GM13977 (cell line): ENCODE measurements around the gene FSTL3.

Experiments
- DNase-seq: peaks from one replicate; pipeline ENCODE4 v3.0.0; 2012; ENCODE audit warnings: low spot score
- CTCF ChIP-seq: IDR thresholded peaks from 2 replicates; pipeline ENCODE4 v1.5.1; 2012; ENCODE audit warnings: mild to moderate bottlenecking, control low read depth; ENCODE audit not compliant: insufficient read depth; ENCODE audit errors: extremely low read depth, missing control alignments
- in situ Hi-C: fragments of 300-500 bp; cut with MboI; formaldehyde crosslinking; loops from one replicate; pipeline ENCODE4 v1.12.0; 2022; ENCODE audit warnings: low sequenced_read_pairs, low pct_unique_long_range_greater_than_20kb, mixed read lengths, inconsistent platforms; ENCODE audit not compliant: unreplicated experiment

FSTL3 gene

GRCh38 chr19:645912-646778 is 30.0 kb upstream of the FSTL3 start:
- TF ChIP-seq CTCF = no peak
- in situ Hi-C loops = no loop called here

DNA sequence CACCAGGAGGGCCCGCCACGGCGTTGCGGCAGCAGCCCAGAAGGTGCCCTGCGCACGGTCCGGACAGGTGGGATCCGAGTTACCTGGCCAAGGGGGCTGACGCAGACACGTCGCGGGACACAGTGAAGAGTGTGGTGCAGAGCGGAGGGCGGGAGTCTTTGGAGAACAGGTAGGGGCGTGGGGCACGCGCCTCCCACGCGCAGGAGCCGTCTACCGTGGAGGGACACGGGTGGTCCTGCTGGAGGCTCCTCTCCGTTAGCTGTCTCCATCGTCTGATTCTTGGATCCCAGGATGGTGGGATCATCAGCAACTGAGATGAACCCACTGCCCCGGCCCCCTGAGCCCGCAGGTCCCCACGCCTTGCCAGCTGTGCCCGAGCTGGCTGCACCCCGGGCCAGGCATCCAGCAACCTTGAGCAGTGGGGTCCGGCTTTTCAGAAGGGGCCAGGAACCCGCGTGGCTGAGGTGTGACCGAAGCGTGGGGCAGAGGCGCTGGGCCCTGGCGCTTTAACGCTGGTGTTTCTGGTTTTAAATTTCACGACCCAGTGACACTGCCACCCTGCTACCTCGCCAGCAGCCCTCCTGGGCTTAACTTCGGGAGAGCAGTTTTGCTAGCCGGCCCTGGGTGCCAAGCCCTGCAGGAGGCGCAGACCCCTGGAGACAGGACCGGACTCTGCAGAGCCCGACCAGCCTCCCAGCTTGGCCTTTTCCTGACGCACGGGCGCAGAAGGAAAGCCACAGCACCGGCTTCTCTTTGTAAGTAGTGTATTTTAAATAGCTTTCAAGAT is 29.2 kb upstream of the FSTL3 start:
- DNase-seq = no peak
- no peak for TF ChIP-seq CTCF
- in situ Hi-C loops = no loop called here

More at GRCh38 chr19:645912-646778, 30.0 kb upstream of the FSTL3 start:
- no peak for DNase-seq

DNA sequence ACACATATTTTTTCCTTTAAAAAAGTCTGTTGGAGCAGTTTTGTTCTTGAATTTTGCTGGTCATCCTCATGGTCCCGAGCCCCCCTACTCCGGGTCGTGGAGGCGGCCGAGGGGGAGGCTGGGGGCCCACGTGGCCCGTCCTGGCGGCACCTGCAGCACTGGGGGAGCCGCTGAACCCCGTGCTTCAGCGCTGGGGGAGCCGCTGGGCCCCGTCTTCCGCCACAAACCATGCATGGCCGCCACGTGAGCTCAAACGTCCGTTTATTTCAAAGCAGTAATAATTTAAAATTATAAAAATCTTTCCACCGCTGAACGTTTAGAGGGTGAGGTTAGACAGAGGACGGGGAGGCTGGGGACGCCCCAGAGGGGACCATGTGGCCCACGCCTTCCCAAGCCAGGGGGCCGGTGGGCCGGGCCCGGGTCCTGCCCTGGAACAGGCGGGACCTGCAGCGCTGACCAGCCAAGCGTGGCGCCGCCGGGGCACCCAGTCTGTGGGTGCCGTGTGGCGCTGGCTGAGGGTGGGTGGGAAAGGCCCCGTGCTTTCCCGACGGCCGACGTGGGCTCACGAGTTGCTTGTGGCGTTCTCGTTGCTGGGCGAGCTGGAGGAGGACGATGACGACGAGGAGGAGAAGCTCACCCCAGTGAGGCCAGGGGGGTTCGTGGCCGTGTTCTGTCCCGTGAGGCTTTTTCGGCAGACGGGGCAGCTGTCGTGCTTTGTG is 28.5 kb upstream of the FSTL3 start:
- no peak for DNase-seq
- TF ChIP-seq CTCF = no peak
- in situ Hi-C loops = no loop called here

DNA sequence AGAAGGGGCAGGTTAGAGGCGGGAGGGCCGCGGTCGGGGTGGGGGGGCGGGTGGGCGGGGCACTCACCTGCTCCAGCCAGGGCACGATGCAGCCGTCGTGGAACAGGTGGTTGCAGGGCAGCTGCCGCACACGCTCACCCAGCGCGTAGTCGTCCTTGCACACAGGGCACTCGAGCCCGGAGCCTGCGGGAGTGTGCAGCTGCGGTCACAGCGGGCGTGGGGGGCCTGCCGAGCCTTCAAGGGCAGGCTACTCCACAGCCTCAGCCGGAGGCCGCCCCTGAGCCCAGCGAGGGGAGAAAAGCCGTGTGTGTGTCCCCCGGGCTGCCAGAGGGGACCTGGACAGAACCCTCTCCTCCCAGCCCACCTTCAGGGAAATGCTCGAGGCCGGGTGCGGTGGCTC is 27.9 kb upstream of the FSTL3 start:
- DNase-seq = no peak
- in situ Hi-C loops = no loop called here
- no peak for TF ChIP-seq CTCF

DNA sequence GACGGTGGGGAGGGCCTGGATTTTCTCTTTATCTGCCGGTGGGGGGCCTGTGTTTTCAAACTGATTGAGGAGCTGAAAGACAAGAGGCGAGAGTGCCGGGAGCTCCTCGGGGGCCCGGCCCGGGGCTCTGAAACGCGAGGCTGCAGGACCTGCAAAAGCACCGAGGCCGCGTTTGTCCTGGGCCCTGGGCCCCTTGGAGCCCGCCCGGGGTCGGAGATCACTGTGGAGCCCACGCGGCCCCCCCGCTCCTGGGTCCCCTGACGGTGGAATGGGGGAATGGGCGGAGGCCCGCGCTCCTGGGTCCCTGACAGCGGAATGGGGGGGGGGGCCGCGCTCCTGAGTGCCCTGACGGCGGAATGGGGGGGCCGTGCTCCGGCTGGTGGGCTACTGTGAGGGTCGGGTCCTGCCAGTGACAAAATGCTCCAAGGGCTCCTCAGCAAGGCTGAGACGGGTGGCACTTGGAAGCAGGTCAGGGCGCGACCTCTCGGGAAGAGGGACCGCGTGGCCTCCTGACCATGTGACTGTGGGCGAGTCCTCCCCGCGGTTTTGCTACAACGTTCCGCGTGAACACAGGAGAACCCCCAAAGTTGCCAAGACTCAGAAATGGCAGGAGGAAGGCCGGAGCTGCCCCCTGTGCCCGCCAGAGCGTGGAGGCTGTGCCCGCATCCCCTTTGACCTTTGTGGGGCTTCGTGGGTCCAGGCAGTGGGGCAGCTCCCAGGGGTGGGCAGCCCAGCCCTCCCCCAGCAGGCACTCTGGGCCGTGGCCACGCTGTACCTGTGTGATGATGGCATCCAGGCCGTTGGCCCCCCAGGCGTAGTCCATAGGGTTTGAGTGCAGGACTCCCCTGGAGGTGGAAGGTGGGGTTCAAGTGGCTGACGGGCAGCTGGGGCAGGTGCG is 27.0 kb upstream of the FSTL3 start:
- DNase-seq = no peak
- in situ Hi-C loops = no loop called here
- no peak for TF ChIP-seq CTCF
